Measurements from ENCODE around the gene CISD2. TPM values are rescaled to one million over a fixed set of nuclear protein-coding genes. Genes with fewer than 3 reads are reported as not detected.

CISD2 gene
- total and polyA plus RNA-seq, 10 donors = 11.1 to 31.9 (median 22.0) TPM

GRCh38 chr4:102867278-102868152, 1.3 kb upstream of the CISD2 start:
- intact Hi-C loops (cut with DNase I; ENCODE audit: low total_unique reads) = loop anchor here (5.0 kb wide), 1 partner anchor 40 kb away; the partner anchor contains the start of gene UBE2D3
- H3K4me1 ChIP-seq = peaks cover 12 to 75% (median 42%) of the 10 kb centered on the region in 6 donors
- H3K27ac ChIP-seq = peak overlapping the region; percentile 91 to 99 (median 98)
- H3K9me3 ChIP-seq = no peaks in the 10 kb centered on the region
- H3K4me3 ChIP-seq = peak overlapping the region; percentile 62 to 90 (median 74)
- WGBS, 5 donors = 61 to 72% (median 68%) methylated on average over 12 of the region's 12 CpGs
- TF ChIP-seq POLR2A (IDR thresholded peaks at IDR 0.05) (no peak), CTCF (IDR thresholded peaks at IDR 0.05 in 8 of 11, conservative IDR thresholded peaks at IDR 0.05 in 3 of 11) (no peak), POLR2AphosphoS5 (IDR thresholded peaks at IDR 0.05) (no peak)
- no peaks in the 10 kb centered on the region for H3K27me3 ChIP-seq (replicated peaks in 1 of 7)
- no peak for DNase-seq
- no peaks in the 10 kb centered on the region for H3K36me3 ChIP-seq

GRCh38 chr4:102868153-102868780, 525 bp upstream of the CISD2 start:
- H3K27ac ChIP-seq = peak overlapping the region; percentile 91 to 99 (median 98)
- H3K9me3 ChIP-seq = no peaks in the 10 kb centered on the region
- H3K4me1 ChIP-seq = peaks cover 12 to 70% (median 41%) of the 10 kb centered on the region in 6 donors
- peaks cover 0 to 5% (median 0%) of the 10 kb centered on the region in 6 donors for H3K36me3 ChIP-seq
- WGBS, 5 donors = 3 to 17% (median 5%) methylated on average over 22 to 23 of the region's 23 CpGs
- no peak for TF ChIP-seq CTCF (IDR thresholded peaks at IDR 0.05 in 8 of 11, conservative IDR thresholded peaks at IDR 0.05 in 3 of 11)
- TF ChIP-seq POLR2AphosphoS5 (IDR thresholded peaks at IDR 0.05) = no peak
- no peak for TF ChIP-seq POLR2A (IDR thresholded peaks at IDR 0.05)
- DNase-seq = peak; percentile 82
- no peaks in the 10 kb centered on the region for H3K27me3 ChIP-seq (replicated peaks in 1 of 7)
- intact Hi-C loops (cut with DNase I; ENCODE audit: low total_unique reads) = loop anchor here (5.0 kb wide), 1 partner anchor 41 kb away; the partner anchor contains the start of gene UBE2D3
- H3K4me3 ChIP-seq = peak overlapping the region; percentile 62 to 90 (median 74)

GRCh38 chr4:102869569-102870197, 891 bp downstream of the CISD2 start:
- TF ChIP-seq POLR2AphosphoS5 (IDR thresholded peaks at IDR 0.05) = no peak
- no peak for TF ChIP-seq POLR2A (IDR thresholded peaks at IDR 0.05)
- TF ChIP-seq CTCF (IDR thresholded peaks at IDR 0.05 in 8 of 11, conservative IDR thresholded peaks at IDR 0.05 in 3 of 11) = no peak
- no peaks in the 10 kb centered on the region for H3K9me3 ChIP-seq
- WGBS, 5 donors = 10 to 15% (median 10%) methylated on average over 19 of the region's 19 CpGs
- H3K36me3 ChIP-seq = peaks cover 0 to 9% (median 0%) of the 10 kb centered on the region in 6 donors
- no peaks in the 10 kb centered on the region for H3K27me3 ChIP-seq (replicated peaks in 1 of 7)
- DNase-seq = no peak
- peaks cover 12 to 65% (median 43%) of the 10 kb centered on the region in 6 donors for H3K4me1 ChIP-seq
- peak overlapping the region; percentile 91 to 99 (median 98) for H3K27ac ChIP-seq
- H3K4me3 ChIP-seq = peak overlapping the region; percentile 62 to 90 (median 74)
- intact Hi-C loops (cut with DNase I; ENCODE audit: low total_unique reads) = loop anchor here (5.0 kb wide), 1 partner anchor 42 kb away; the partner anchor contains the start of gene UBE2D3

Measured in spleen (tissue), 11 donors.